Measurements from ENCODE around the gene PTBP2.
"Not testable (repeated sequence)": the region's sequence is repeated elsewhere in the genome, so short reads cannot be mapped to it uniquely, and the experiment has no call there.

PTBP2 gene

DNA sequence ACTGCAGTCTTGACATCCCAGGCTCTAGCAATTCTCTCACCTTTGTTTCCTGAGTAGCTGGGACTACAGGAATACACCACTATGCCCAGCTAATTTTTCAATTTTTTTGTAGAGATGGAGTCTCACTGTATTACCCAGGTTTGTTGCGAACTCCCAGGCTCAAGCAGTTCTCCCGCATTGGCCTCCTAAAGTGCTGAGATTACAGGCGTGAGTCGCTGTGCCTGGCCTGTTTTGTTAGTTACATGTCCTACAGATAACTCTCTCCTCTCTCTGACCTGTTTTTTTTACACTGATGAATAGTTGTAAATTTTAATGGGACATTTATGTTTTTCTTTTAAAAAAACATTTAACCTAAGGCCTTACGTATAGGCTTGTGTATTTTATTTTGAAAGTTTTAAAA, 19.8 kb downstream of the PTBP2 start:
- DNase-seq: no peak

DNA sequence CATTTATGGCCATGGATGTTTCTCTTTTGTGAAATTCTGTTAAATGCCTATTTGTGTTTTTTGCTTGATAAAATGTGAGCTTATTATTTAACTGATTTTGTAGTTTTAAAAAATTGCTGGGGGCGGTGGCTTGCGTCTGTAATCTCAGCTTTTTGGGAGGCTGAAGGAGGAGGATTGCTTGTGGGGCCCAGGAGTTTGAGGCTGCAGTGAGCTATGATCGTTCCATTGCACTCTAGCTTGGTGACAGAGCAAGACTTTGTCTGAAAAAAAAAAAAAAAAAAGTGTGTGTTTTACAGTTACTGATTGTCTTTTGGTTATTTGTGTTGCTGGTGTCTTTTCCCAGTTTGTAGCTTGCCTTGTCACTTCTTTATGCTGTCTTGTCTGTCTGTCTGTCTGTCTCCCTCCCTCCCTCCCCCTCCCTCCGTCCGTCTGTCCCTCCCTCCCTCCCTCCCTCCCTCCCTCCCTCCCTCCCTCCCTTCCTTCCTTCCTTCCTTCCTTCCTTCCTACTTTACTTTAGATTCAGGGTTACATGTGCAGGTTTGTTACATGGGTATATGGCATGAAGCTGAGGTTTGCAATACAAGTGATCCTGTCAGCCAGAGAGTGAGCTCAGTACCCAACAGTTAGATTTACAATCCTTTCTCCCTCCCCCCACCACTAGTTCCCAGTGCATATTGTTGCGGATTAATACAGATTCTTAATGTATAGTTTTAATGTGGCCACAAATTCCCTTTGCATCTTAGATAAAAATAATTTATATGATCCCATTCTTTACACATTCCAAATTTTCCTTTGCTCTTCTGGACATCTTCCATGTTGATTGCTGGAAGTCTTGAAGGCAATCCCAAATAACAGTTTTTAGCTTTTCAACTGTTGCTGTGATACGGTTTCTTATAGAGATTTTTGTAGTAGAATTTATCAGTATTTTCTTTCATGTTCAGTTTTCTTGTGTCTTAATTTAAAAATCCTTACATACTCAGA, 25.1 kb downstream of the PTBP2 start:
- no peak for DNase-seq

DNA sequence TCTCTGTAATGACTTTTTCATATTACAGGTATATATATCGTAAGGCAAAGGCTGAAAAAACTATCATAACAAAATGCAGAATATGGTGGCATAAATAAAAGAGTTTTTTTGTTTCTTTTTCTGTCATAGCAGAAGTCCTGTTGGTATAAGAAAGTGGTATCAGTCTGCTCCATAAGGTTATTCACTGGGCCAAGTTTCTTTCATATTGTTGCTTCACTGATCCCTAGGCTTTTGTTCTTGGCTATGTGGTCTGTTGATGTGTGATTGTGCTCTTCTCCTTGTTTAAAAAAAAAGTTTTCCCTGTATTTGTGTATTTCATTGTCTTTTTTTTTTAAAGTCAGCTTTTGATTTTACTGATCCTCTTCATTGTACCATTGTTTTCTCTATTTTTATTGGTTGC, 26.0 kb downstream of the PTBP2 start:
- no peak for DNase-seq

DNA sequence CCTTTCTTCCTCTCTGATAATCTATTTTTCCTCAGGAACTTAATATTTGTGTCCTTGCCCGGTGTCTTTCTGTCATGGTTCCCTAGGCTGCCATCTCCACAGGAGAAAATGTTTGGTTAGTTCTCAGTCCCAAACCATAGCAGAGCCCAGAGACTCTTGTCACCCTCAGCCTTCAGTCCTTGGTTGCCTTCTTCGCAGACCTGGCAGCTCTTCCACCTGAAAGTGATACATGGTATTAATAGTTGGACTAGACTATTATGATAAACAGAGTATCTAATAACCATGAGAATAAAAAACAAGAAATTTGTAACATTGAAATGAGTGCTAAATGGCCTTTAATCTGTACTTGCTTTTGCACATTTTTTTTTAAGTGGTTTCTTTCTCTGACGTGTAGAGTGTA, 26.5 kb downstream of the PTBP2 start:
- no peak for DNase-seq

DNA sequence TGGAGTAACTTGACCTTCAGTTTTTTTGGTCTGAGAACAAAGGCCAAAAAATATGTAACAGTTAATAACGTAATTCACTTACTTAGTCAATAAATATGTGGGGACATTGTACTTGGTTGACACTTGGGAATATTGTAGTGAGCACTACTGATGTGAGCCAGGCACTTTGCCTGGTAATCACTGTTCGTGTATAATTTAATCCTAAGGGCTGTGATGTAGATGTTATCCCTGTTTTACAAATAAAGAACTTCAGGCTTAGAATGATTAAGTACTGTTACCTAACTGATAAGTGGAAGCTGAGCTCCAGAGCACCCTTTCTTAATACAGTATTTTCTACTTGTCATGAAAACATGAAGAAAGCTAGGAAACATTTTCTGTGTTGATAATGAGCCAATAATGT, 28.0 kb downstream of the PTBP2 start:
- DNase-seq: no peak

DNA sequence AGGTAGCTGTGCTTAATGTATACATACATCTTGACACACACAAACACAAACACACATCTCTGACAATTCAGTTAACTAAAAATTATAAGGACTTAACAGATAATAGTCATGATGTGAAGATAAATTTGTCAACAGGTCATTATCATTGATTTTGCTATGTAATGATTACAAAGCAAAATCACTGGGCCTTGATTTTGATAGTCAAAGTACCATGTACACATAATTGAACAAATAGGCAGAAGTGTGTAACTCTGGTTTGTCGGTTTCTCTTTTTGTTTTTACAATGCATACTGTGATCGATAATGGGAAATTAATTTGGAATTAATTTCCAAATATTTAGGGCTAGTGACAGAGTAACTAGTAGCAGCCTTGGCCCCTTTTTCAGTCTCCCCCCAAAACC, 30.8 kb downstream of the PTBP2 start:
- DNase-seq: no peak

DNA sequence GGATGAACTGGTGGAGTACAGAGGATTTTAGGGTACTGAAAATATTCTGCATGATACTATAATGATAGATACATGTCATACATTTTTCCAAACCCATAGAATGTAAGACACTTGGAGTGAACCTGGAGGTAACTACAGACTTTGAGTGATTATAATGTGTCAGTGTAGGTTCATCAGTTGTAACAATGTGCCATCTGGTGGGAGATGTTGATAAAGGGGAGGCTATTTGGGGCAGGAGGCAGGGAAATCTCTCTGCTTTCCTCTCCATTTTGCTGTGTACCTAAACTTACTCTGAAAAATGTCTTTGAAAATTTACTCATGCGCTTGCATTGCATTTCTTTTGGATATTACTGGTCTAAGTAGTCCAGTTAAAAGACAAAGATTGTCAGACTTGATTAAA, 35.2 kb downstream of the PTBP2 start:
- no peak for DNase-seq

DNA sequence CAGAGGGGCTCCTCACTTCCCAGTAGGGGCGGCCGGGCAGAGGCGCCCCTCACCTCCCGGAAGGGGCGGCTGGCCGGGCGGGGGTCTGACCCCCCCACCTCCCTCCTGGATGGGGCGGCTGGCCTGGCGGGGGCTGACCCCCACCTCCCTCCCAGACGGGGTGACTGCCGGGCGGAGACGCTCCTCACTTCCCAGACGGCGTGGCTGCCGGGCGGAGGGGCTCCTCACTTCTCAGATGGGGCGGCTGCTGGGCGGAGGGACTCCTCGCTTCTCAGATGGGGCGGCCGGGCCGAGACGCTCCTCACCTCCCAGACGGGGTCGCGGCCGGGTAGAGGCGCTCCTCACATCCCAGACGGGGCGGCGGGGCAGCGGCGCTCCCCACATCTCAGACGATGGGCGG, 41.0 kb downstream of the PTBP2 start:
- DNase-seq: not testable (repeated sequence)

DNA sequence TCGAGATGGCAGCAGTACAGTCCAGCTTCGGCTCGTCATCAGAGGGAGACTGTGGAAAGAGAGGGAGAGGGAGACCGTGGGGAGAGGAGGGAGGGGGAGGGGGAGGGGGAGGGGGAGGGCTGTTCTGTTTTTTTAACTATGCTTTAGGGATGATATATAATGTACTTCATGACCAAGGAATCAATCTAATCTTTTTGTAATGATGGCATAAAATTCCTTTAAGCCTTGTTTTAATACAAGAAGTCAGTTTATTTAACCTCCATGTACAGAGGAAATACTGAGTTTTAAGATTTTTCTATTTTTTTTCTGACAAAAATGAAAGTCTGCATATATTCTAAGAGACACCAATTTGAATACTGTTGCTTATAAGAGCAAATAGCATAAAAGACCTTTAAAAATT, 41.9 kb downstream of the PTBP2 start:
- no peak for DNase-seq

DNA sequence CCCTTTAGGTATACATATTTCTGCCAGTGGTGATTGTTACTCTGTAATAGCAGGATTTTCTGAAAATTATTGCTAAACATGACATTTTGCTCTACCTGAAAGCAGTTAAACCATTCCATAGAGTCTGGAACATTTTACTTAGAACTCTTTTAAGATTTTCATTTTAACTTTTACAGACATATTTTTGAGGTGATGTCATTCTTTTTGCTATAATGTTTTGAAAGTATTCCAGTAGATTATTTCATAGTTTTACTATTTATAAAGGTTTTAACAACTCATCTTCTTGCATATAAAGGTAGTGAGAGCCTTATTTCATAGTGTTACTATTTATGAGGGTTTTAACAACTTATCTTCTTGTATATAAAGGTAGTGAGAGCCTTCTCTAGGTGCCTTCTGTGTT, 42.9 kb downstream of the PTBP2 start:
- DNase-seq: no peak

DNA sequence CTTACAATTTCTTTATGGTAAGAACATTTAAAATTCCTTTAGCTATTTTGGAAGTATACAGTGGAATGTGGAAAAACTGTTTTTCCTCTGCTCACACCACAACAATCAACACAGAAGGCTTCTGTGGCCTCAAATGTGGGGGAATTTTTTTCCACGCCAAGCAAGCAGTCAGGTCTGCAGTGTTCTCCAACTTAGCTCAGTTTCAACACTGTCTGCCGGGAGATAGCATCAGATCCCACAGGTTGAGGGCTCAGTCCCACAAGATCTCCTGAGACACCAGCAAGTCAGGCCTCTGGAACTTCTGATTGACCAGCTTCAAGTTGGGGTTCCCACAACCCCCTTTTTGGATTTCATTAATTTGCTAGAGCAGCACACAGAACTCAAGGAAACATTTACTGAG, 50.3 kb downstream of the PTBP2 start:
- no peak for DNase-seq

DNA sequence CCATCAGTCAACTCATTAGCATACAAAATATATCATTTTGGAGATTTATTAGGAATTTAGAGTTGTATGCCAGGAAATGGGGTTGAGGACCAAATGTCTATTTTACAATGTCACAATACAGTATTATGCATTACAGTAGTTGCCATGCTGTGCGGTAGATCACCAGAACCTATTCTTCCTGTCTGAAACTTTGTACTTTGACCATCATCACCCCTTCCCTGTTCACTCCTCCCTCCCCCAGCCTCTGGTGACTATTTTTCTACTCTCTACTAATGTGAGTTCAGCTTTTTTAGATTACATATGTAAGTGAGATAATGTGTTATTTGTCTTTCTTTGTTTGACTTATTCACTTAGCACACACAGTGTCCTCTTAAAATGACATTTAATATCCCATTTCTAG, 50.8 kb downstream of the PTBP2 start:
- DNase-seq: no peak

DNA sequence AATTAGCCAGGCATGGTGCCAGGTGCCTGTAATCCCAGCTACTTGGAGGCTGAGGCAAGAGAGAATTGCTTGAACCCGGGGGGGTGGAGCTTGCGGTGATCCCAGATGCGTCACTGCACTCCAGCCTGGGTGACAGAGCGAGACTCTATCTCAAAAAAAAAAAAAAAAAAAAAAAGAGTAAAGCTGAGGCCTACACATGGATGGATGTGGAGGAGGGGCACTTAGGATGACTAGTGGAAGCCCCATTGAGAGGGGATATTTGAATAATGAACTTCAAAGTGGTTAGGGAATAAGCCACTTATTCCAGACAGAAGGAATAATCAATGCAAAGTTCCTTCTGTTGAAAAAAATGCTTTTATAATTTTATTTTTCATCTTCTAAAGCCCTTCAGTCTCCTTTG, 51.4 kb downstream of the PTBP2 start:
- no peak for DNase-seq

DNA sequence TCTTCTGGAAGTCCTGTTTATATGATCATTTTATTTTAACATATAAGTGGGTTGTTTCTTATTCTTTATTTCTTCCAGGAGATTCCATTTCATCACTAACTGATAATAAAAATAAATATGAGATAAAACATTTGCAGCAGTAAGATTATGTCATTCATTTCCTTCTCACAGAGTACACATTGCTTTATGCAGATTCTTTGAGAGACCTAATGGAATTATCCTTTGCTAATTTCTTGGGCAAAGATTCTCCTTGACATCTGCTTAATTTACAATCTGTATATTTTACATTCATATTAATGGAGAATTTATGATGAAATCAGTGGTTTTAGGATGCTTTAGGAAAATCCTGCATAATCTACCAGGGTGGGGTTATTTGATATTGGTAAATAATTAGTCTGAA, 60.6 kb downstream of the PTBP2 start:
- no peak for DNase-seq

DNA sequence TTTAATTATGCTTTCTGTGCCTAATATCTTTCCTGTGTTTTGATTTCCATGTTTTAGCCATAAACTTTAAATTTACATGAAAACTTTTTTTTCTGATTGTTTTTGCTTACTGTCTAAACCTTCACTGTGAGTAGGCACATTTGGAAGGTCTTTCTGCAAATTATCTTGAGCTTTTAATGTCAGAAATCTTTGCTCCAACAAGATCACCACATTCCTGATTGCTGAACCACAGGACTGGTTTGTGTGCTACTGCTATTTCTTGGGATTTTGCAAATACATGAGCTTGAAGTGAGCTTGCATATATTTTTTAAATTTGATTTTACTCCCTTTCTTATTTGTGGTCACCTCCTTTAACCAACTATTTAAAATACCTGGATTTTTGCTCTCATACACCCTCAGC, 61.3 kb downstream of the PTBP2 start:
- DNase-seq: no peak

DNA sequence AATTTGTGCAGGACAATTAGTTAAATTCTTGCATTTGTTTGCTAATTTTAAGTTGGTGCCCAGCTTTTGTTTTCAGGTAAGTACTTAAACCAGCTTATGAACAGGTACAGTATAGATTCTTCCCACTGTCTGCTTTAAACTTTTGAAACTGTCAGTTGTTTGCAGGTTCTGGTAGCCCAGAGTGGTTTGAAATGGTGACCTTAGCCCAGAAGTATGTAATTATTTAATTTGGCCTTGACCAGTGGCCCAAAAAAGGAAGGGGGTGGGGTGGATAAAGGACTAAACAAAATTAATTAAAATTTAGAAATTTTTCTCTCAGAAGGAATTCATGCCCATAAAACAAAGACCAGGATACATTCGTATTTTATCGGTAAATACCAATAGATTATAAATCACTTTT, 69.0 kb downstream of the PTBP2 start:
- no peak for DNase-seq

DNA sequence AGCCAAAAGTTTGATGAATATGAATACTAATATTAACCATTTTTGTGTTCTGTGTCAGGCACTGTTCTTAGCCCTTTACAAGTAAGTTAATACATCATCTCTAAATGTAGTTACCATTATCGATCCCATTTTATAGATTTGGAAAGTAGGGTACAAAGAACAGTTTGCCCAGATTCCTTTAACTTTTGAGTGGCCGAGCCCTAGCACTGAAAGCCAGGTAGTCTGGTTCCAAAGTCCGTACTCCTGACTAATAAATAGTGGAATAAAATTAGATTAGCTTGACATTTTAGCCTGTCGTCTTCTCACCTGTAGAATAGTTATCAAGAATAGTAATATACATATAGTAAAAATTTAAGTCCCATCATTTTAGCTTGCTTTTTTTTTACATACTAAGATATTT, 70.6 kb downstream of the PTBP2 start:
- DNase-seq: no peak

DNA sequence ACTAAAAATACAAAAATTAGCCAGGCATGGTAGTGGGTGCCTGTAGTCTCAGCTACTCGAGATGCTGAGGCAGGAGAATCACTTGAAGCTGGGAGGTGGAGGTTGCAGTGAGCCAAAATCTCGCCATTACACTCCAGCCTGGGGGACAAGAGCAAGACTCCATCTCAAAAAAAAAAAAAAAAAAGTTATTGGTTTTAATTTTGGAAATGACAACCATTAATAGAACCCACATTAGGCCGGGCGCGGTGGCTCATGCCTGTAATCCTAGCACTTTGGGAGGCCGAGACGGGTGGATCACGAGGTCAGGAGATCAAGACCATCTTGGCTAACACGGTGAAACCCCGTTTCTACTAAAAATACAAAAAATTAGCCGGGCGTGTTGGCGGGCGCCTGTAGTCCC, 80.1 kb downstream of the PTBP2 start:
- DNase-seq: not testable (repeated sequence)

DNA sequence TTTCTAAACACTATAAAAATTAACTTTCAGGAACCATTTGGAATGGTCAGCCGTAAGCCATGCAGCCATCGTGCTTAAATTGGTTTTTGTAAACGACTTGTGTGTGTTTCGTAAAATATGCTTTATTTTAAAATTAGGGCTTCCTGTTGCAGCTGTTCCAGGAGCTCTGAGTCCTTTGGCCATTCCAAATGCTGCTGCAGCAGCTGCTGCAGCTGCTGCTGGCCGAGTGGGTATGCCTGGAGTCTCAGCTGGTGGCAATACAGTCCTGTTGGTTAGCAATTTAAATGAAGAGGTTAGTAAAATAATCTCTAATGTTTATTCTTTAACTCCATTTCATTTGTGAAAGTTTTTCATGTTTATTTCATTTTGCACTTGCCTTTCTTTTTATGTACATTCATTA, 83.1 kb downstream of the PTBP2 start:
- DNase-seq: peak in 1 of 2 experiments; percentile 45

DNA sequence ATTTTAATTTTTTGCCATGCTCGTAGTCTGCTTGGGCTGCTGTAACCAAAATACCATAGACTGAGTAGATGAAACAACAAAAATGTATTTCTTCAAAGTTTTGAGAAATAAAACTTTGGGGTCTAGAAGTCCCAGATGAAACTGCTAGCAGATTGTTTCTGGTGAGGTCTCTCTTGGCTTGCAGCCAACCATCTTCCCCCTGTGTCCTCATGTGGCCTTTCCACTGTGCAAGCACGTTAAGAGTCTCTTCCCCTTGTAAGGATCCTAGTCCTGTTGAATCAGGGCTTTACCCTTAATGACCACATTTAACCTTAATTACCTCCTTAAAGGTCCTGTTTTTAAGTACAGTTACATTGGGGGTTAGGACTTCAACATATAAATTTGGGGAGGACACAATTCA, 86.6 kb downstream of the PTBP2 start:
- DNase-seq: no peak

DNA sequence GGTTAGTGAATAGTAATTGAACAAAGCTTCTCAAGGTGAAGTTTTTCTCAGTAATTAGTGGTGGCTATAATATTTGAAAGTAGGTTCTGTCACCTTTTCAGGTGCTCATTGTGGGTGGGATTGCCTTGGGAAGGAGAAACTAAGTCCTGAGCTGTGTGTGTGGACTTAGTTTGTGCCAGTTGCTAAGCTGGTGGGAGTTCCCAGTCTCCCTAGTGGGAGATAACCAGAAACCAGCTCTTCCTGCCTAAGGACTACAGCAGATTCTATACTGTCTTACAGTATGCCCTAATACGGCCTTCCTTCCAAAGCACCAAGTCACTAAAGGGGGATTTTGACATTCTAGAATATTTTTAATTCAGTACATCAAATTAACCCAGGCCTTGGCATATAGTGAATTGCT, 94.3 kb downstream of the PTBP2 start:
- no peak for DNase-seq

DNA sequence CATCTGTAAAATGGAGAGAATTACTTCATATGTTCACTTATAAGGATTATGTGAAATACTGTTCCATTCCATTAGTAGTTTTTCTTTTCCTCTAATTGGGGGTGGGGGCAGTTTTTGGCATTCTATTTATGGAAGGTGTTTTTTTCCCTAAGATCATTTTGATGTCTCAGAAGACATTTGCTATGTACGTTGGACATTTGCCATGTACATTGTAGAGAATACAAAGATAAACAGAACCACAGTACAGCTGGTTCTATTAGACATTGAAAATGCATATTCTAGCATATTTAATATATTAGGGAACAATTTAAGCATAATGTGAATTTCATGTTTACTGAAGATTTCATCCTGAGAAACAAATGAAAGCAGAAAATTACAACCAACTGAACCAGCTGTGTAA, 98.5 kb downstream of the PTBP2 start:
- DNase-seq: no peak

DNA sequence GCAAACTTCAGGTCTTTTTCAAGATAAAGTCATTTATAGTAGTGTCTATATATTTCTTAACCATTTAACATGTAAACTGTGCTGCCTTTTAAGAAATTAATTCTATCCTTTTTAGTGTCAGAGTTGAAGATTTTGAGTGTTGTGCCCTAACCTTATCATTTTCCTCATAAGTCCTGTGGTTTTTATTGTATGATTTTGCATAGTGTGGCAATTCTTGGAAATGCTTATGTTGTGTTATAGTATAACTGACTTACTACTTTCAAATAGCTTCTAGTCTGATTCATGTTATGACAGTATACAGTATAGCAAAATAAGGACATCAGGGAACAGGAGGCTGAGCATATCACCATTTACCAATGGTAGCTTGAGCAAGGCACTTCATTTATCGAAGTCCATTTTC, 99.1 kb downstream of the PTBP2 start:
- DNase-seq: no peak

DNA sequence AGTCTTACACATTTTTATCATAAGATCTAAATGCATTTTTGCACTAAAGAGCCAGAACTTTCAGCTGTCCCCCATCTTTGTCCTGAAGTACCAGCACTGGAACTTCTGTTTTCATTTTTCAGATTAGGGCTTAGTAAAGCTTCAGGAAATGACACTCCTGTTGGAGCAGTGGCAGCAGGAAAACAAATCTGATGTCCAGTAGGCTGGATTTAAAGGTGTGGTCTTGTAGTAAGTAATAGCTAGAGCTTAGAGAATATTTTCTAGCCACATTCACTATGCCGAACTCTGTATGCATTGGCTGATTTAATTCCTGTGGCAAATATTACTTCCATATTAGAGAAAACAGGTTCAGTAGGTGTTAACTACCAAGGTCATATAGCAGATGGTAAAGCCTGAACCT, 103.6 kb downstream of the PTBP2 start:
- DNase-seq: no peak

DNA sequence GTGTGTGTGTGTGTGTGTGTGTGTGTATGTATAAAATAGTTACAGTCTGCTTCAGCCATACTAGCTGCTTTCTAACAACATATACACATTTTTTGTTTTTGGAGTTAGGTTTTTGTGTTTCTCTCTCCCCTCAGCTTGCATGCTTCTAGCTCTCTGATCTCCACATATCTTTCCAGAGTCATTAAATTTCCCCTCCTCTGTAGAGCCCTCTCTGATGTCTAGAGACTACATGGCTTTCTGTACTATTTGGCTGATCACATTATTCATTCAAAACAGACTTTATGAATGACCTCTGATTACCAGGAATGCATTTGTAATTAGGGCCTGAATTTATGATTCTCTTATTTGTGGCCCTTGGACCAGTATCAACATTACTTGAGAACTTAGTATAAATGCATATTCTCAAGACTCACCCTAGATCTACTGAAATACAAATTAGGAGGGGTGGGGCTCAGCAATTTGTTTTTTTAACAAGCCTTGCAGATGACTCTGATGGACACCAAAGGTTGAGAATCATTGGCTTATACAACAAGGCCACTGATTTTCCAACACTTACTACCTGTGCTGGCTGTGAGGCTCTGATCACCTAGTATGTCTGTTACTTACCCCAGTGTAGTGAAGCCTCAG, 104.5 kb downstream of the PTBP2 start:
- no peak for DNase-seq

Measured in NCI-H526 (cell line).